ENCODE measurements around the gene PLCG2.
"Not testable (repeated sequence)": the region's sequence is repeated elsewhere in the genome, so short reads cannot be mapped to it uniquely, and the experiment has no call there.

The PLCG2 gene

GRCh38 chr16:81877490-81877889 is 98.4 kb downstream of the PLCG2 start:
- H2AFZ ChIP-seq (ENCODE audit: low read length, unreplicated experiment); H3K79me2 ChIP-seq (ENCODE audit: control insufficient read depth, insufficient read depth, low read length, unreplicated experiment); H3K4me3 ChIP-seq (ENCODE audit: low read depth, low read length); H3K36me3 ChIP-seq (ENCODE audit: insufficient read depth, low read length); H3K4me1 ChIP-seq (ENCODE audit: control insufficient read depth, insufficient read depth, low read length, unreplicated experiment); H3K27ac ChIP-seq (ENCODE audit: low read depth, low read length): not testable (repeated sequence)
- peaks cover 28% of the 10 kb centered on the region for H3K27me3 ChIP-seq (ENCODE audit: insufficient read depth, low read length)

GRCh38 chr16:81878529-81878928 is 99.4 kb downstream of the PLCG2 start:
- H3K27ac ChIP-seq (ENCODE audit: low read depth, low read length), result no peak overlapping the region
- no peak overlapping the region for H3K4me3 ChIP-seq (ENCODE audit: low read depth, low read length)
- H3K27me3 ChIP-seq (ENCODE audit: insufficient read depth, low read length), result peaks cover 27% of the 10 kb centered on the region
- no peaks in the 10 kb centered on the region for H3K79me2 ChIP-seq (ENCODE audit: control insufficient read depth, insufficient read depth, low read length, unreplicated experiment)
- no peaks in the 10 kb centered on the region for H3K36me3 ChIP-seq (ENCODE audit: insufficient read depth, low read length)
- no peaks in the 10 kb centered on the region for H3K4me1 ChIP-seq (ENCODE audit: control insufficient read depth, insufficient read depth, low read length, unreplicated experiment)
- no peak overlapping the region for H2AFZ ChIP-seq (ENCODE audit: low read length, unreplicated experiment)

GRCh38 chr16:81879625-81880024 is 100.5 kb downstream of the PLCG2 start:
- Histone ChIP-seq H2AFZ (ENCODE audit: low read length, unreplicated experiment) (no peak overlapping the region), H3K27ac (ENCODE audit: low read depth, low read length) (no peak overlapping the region), H3K4me1 (ENCODE audit: control insufficient read depth, insufficient read depth, low read length, unreplicated experiment) (no peaks in the 10 kb centered on the region), H3K79me2 (ENCODE audit: control insufficient read depth, insufficient read depth, low read length, unreplicated experiment) (no peaks in the 10 kb centered on the region), H3K36me3 (ENCODE audit: insufficient read depth, low read length) (no peaks in the 10 kb centered on the region), H3K4me3 (ENCODE audit: low read depth, low read length) (no peak overlapping the region), H3K27me3 (ENCODE audit: insufficient read depth, low read length) (peaks cover 27% of the 10 kb centered on the region)

GRCh38 chr16:81880816-81881215 is 101.7 kb downstream of the PLCG2 start:
- Histone ChIP-seq H3K79me2 (ENCODE audit: control insufficient read depth, insufficient read depth, low read length, unreplicated experiment) (no peaks in the 10 kb centered on the region), H3K27me3 (ENCODE audit: insufficient read depth, low read length) (peaks cover 33% of the 10 kb centered on the region), H2AFZ (ENCODE audit: low read length, unreplicated experiment) (no peak overlapping the region), H3K4me3 (ENCODE audit: low read depth, low read length) (no peak overlapping the region), H3K36me3 (ENCODE audit: insufficient read depth, low read length) (no peaks in the 10 kb centered on the region), H3K4me1 (ENCODE audit: control insufficient read depth, insufficient read depth, low read length, unreplicated experiment) (no peaks in the 10 kb centered on the region), H3K27ac (ENCODE audit: low read depth, low read length) (no peak overlapping the region)

- no peaks in the 10 kb centered on the region for H3K79me2 ChIP-seq (ENCODE audit: control insufficient read depth, insufficient read depth, low read length, unreplicated experiment)
- peaks cover 33% of the 10 kb centered on the region for H3K27me3 ChIP-seq (ENCODE audit: insufficient read depth, low read length)
- H3K27ac ChIP-seq (ENCODE audit: low read depth, low read length), result no peak overlapping the region
- H2AFZ ChIP-seq (ENCODE audit: low read length, unreplicated experiment), result no peak overlapping the region
- H3K4me3 ChIP-seq (ENCODE audit: low read depth, low read length), result no peak overlapping the region
- no peaks in the 10 kb centered on the region for H3K36me3 ChIP-seq (ENCODE audit: insufficient read depth, low read length)
- no peaks in the 10 kb centered on the region for H3K4me1 ChIP-seq (ENCODE audit: control insufficient read depth, insufficient read depth, low read length, unreplicated experiment)
Measured at GRCh38 chr16:81881228-81881627, 102.1 kb downstream of the PLCG2 start.

GRCh38 chr16:81882559-81882958 is 103.5 kb downstream of the PLCG2 start:
- Histone ChIP-seq H3K4me1 (ENCODE audit: control insufficient read depth, insufficient read depth, low read length, unreplicated experiment) (no peaks in the 10 kb centered on the region), H2AFZ (ENCODE audit: low read length, unreplicated experiment) (no peak overlapping the region), H3K79me2 (ENCODE audit: control insufficient read depth, insufficient read depth, low read length, unreplicated experiment) (no peaks in the 10 kb centered on the region), H3K36me3 (ENCODE audit: insufficient read depth, low read length) (no peaks in the 10 kb centered on the region), H3K27me3 (ENCODE audit: insufficient read depth, low read length) (peaks cover 33% of the 10 kb centered on the region), H3K27ac (ENCODE audit: low read depth, low read length) (no peak overlapping the region), H3K4me3 (ENCODE audit: low read depth, low read length) (no peak overlapping the region)

GRCh38 chr16:81883235-81883634 is 104.1 kb downstream of the PLCG2 start:
- no peaks in the 10 kb centered on the region for H3K4me1 ChIP-seq (ENCODE audit: control insufficient read depth, insufficient read depth, low read length, unreplicated experiment)

GRCh38 chr16:81885976-81886586 is 107.0 kb downstream of the PLCG2 start:
- Histone ChIP-seq H3K36me3 (ENCODE audit: insufficient read depth, low read length) (no peaks in the 10 kb centered on the region), H3K27ac (ENCODE audit: low read depth, low read length) (no peak overlapping the region), H2AFZ (ENCODE audit: low read length, unreplicated experiment) (no peak overlapping the region), H3K27me3 (ENCODE audit: insufficient read depth, low read length) (peaks cover 6% of the 10 kb centered on the region; the same call in 1 of the 2 replicates), H3K79me2 (ENCODE audit: control insufficient read depth, insufficient read depth, low read length, unreplicated experiment) (no peaks in the 10 kb centered on the region), H3K4me3 (ENCODE audit: low read depth, low read length) (no peak overlapping the region), H3K4me1 (ENCODE audit: control insufficient read depth, insufficient read depth, low read length, unreplicated experiment) (no peaks in the 10 kb centered on the region)

More at GRCh38 chr16:81883235-81883634, 104.1 kb downstream of the PLCG2 start:
- no peaks in the 10 kb centered on the region for H3K36me3 ChIP-seq (ENCODE audit: insufficient read depth, low read length)
- peaks cover 33% of the 10 kb centered on the region for H3K27me3 ChIP-seq (ENCODE audit: insufficient read depth, low read length)
- H2AFZ ChIP-seq (ENCODE audit: low read length, unreplicated experiment), result no peak overlapping the region
- no peak overlapping the region for H3K27ac ChIP-seq (ENCODE audit: low read depth, low read length)
- no peaks in the 10 kb centered on the region for H3K79me2 ChIP-seq (ENCODE audit: control insufficient read depth, insufficient read depth, low read length, unreplicated experiment)
- no peak overlapping the region for H3K4me3 ChIP-seq (ENCODE audit: low read depth, low read length)

GRCh38 chr16:81888520-81889394 is 109.7 kb downstream of the PLCG2 start:
- no peak overlapping the region for H3K4me3 ChIP-seq (ENCODE audit: low read depth, low read length)
- no peaks in the 10 kb centered on the region for H3K79me2 ChIP-seq (ENCODE audit: control insufficient read depth, insufficient read depth, low read length, unreplicated experiment)
- H3K27me3 ChIP-seq (ENCODE audit: insufficient read depth, low read length), result peaks cover 6% of the 10 kb centered on the region; the same call in 1 of the 2 replicates
- no peak overlapping the region for H3K27ac ChIP-seq (ENCODE audit: low read depth, low read length)
- H2AFZ ChIP-seq (ENCODE audit: low read length, unreplicated experiment), result no peak overlapping the region
- H3K4me1 ChIP-seq (ENCODE audit: control insufficient read depth, insufficient read depth, low read length, unreplicated experiment), result peaks cover 4% of the 10 kb centered on the region
- no peaks in the 10 kb centered on the region for H3K36me3 ChIP-seq (ENCODE audit: insufficient read depth, low read length)

- no peak overlapping the region for H3K27ac ChIP-seq (ENCODE audit: low read depth, low read length)
- no peaks in the 10 kb centered on the region for H3K27me3 ChIP-seq (ENCODE audit: insufficient read depth, low read length)
- H2AFZ ChIP-seq (ENCODE audit: low read length, unreplicated experiment), result no peak overlapping the region
- H3K4me1 ChIP-seq (ENCODE audit: control insufficient read depth, insufficient read depth, low read length, unreplicated experiment), result peaks cover 4% of the 10 kb centered on the region
- no peak overlapping the region for H3K4me3 ChIP-seq (ENCODE audit: low read depth, low read length)
- H3K36me3 ChIP-seq (ENCODE audit: insufficient read depth, low read length), result no peaks in the 10 kb centered on the region
- H3K79me2 ChIP-seq (ENCODE audit: control insufficient read depth, insufficient read depth, low read length, unreplicated experiment), result no peaks in the 10 kb centered on the region
Measured at GRCh38 chr16:81891736-81892364, 112.8 kb downstream of the PLCG2 start.
